ENCODE data around the gene C2CD2L.

C2CD2L gene

GRCh38 chr11:119114351-119114750 is 7.2 kb downstream of the C2CD2L start:
- no peaks in the 10 kb centered on the region for H3K27me3 ChIP-seq (ENCODE audit: control insufficient read depth in 5 of 5, insufficient read depth in 4 of 5, low read length in 5 of 5)
- no peak overlapping the region for H3K4me3 ChIP-seq (ENCODE audit: low read depth in 1 of 5, low read length in 5 of 5)
- no peak overlapping the region for H3K9ac ChIP-seq (ENCODE audit: low read length in 5 of 5)
- H3K27ac ChIP-seq (ENCODE audit: low read depth, low read length), result no peak overlapping the region
- H3K36me3 ChIP-seq (ENCODE audit: control insufficient read depth in 5 of 5, insufficient read depth in 5 of 5, low read length in 5 of 5), result peaks cover 6 to 71% (median 55%) of the 10 kb centered on the region in 5 donors
- peaks cover 2 to 36% (median 11%) of the 10 kb centered on the region in 5 donors for H3K4me1 ChIP-seq (ENCODE audit: control insufficient read depth in 5 of 5, insufficient read depth in 5 of 5, low read length in 5 of 5)
- no peaks in the 10 kb centered on the region for H3K9me3 ChIP-seq (ENCODE audit: control insufficient read depth in 5 of 5, low read length in 5 of 5)

- Histone ChIP-seq H3K27me3 (ENCODE audit: control insufficient read depth in 5 of 5, insufficient read depth in 4 of 5, low read length in 5 of 5) (no peaks in the 10 kb centered on the region), H3K27ac (ENCODE audit: low read depth, low read length) (no peak overlapping the region), H3K4me3 (ENCODE audit: low read depth in 1 of 5, low read length in 5 of 5) (peak overlapping the region in 3 of 5 donors; percentile 17 to 31 (median 22)), H3K9ac (ENCODE audit: low read length in 5 of 5) (peak overlapping the region in 1 of 5 donors; percentile 48), H3K4me1 (ENCODE audit: control insufficient read depth in 5 of 5, insufficient read depth in 5 of 5, low read length in 5 of 5) (peaks cover 1 to 32% (median 11%) of the 10 kb centered on the region in 5 donors), H3K36me3 (ENCODE audit: control insufficient read depth in 5 of 5, insufficient read depth in 5 of 5, low read length in 5 of 5) (peaks cover 6 to 67% (median 51%) of the 10 kb centered on the region in 5 donors), H3K9me3 (ENCODE audit: control insufficient read depth in 5 of 5, low read length in 5 of 5) (no peaks in the 10 kb centered on the region)
Observed at GRCh38 chr11:119115484-119116234, 8.5 kb downstream of the C2CD2L start.

GRCh38 chr11:119116235-119116594 is 9.1 kb downstream of the C2CD2L start:
- no peaks in the 10 kb centered on the region for H3K27me3 ChIP-seq (ENCODE audit: control insufficient read depth in 5 of 5, insufficient read depth in 4 of 5, low read length in 5 of 5)
- no peak overlapping the region for H3K27ac ChIP-seq (ENCODE audit: low read depth, low read length)
- H3K9me3 ChIP-seq (ENCODE audit: control insufficient read depth in 5 of 5, low read length in 5 of 5), result no peaks in the 10 kb centered on the region
- H3K36me3 ChIP-seq (ENCODE audit: control insufficient read depth in 5 of 5, insufficient read depth in 5 of 5, low read length in 5 of 5), result peaks cover 6 to 62% (median 46%) of the 10 kb centered on the region in 5 donors
- H3K4me3 ChIP-seq (ENCODE audit: low read depth in 1 of 5, low read length in 5 of 5), result peak overlapping the region in 1 of 5 donors; percentile 31
- H3K4me1 ChIP-seq (ENCODE audit: control insufficient read depth in 5 of 5, insufficient read depth in 5 of 5, low read length in 5 of 5), result peaks cover 0 to 37% (median 15%) of the 10 kb centered on the region in 5 donors
- H3K9ac ChIP-seq (ENCODE audit: low read length in 5 of 5), result peak overlapping the region in 2 of 5 donors; percentile 19 to 48

GRCh38 chr11:119116601-119117000 is 9.5 kb downstream of the C2CD2L start:
- Histone ChIP-seq H3K27me3 (ENCODE audit: control insufficient read depth in 5 of 5, insufficient read depth in 4 of 5, low read length in 5 of 5) (no peaks in the 10 kb centered on the region), H3K9ac (ENCODE audit: low read length in 5 of 5) (peak overlapping the region in 1 of 5 donors; percentile 19), H3K27ac (ENCODE audit: low read depth, low read length) (no peak overlapping the region), H3K4me1 (ENCODE audit: control insufficient read depth in 5 of 5, insufficient read depth in 5 of 5, low read length in 5 of 5) (peaks cover 0 to 37% (median 15%) of the 10 kb centered on the region in 5 donors), H3K9me3 (ENCODE audit: control insufficient read depth in 5 of 5, low read length in 5 of 5) (no peaks in the 10 kb centered on the region), H3K36me3 (ENCODE audit: control insufficient read depth in 5 of 5, insufficient read depth in 5 of 5, low read length in 5 of 5) (peaks cover 6 to 58% (median 42%) of the 10 kb centered on the region in 5 donors), H3K4me3 (ENCODE audit: low read depth in 1 of 5, low read length in 5 of 5) (peak overlapping the region in 1 of 5 donors; percentile 31)

- Histone ChIP-seq H3K9ac (ENCODE audit: low read length in 5 of 5) (no peak overlapping the region), H3K27me3 (ENCODE audit: control insufficient read depth in 5 of 5, insufficient read depth in 4 of 5, low read length in 5 of 5) (no peaks in the 10 kb centered on the region), H3K36me3 (ENCODE audit: control insufficient read depth in 5 of 5, insufficient read depth in 5 of 5, low read length in 5 of 5) (peaks cover 6 to 52% (median 36%) of the 10 kb centered on the region in 5 donors), H3K27ac (ENCODE audit: low read depth, low read length) (no peak overlapping the region), H3K4me3 (ENCODE audit: low read depth in 1 of 5, low read length in 5 of 5) (no peak overlapping the region), H3K9me3 (ENCODE audit: control insufficient read depth in 5 of 5, low read length in 5 of 5) (no peaks in the 10 kb centered on the region), H3K4me1 (ENCODE audit: control insufficient read depth in 5 of 5, insufficient read depth in 5 of 5, low read length in 5 of 5) (peaks cover 1 to 43% (median 21%) of the 10 kb centered on the region in 5 donors)
Observed at GRCh38 chr11:119117004-119117706, 10.0 kb downstream of the C2CD2L start.

- Histone ChIP-seq H3K36me3 (ENCODE audit: control insufficient read depth in 5 of 5, insufficient read depth in 5 of 5, low read length in 5 of 5) (peaks cover 6 to 42% (median 26%) of the 10 kb centered on the region in 5 donors), H3K4me1 (ENCODE audit: control insufficient read depth in 5 of 5, insufficient read depth in 5 of 5, low read length in 5 of 5) (peaks cover 5 to 50% (median 31%) of the 10 kb centered on the region in 5 donors), H3K9me3 (ENCODE audit: control insufficient read depth in 5 of 5, low read length in 5 of 5) (no peaks in the 10 kb centered on the region), H3K4me3 (ENCODE audit: low read depth in 1 of 5, low read length in 5 of 5) (no peak overlapping the region), H3K27me3 (ENCODE audit: control insufficient read depth in 5 of 5, insufficient read depth in 4 of 5, low read length in 5 of 5) (no peaks in the 10 kb centered on the region), H3K9ac (ENCODE audit: low read length in 5 of 5) (no peak overlapping the region), H3K27ac (ENCODE audit: low read depth, low read length) (no peak overlapping the region)
Observed at GRCh38 chr11:119118227-119118626, 11.1 kb downstream of the C2CD2L start.

- no peak overlapping the region for H3K27ac ChIP-seq (ENCODE audit: low read depth, low read length)
- H3K36me3 ChIP-seq (ENCODE audit: control insufficient read depth in 5 of 5, insufficient read depth in 5 of 5, low read length in 5 of 5), result peaks cover 6 to 37% (median 22%) of the 10 kb centered on the region in 5 donors
- no peak overlapping the region for H3K4me3 ChIP-seq (ENCODE audit: low read depth in 1 of 5, low read length in 5 of 5)
- no peaks in the 10 kb centered on the region for H3K27me3 ChIP-seq (ENCODE audit: control insufficient read depth in 5 of 5, insufficient read depth in 4 of 5, low read length in 5 of 5)
- H3K4me1 ChIP-seq (ENCODE audit: control insufficient read depth in 5 of 5, insufficient read depth in 5 of 5, low read length in 5 of 5), result peaks cover 5 to 47% (median 32%) of the 10 kb centered on the region in 5 donors
- H3K9ac ChIP-seq (ENCODE audit: low read length in 5 of 5), result no peak overlapping the region
- no peaks in the 10 kb centered on the region for H3K9me3 ChIP-seq (ENCODE audit: control insufficient read depth in 5 of 5, low read length in 5 of 5)
Observed at GRCh38 chr11:119118946-119119345, 11.8 kb downstream of the C2CD2L start.

GRCh38 chr11:119120639-119121007 is 13.5 kb downstream of the C2CD2L start:
- Histone ChIP-seq H3K36me3 (ENCODE audit: control insufficient read depth in 5 of 5, insufficient read depth in 5 of 5, low read length in 5 of 5) (peaks cover 3 to 31% (median 22%) of the 10 kb centered on the region in 5 donors), H3K4me3 (ENCODE audit: low read depth in 1 of 5, low read length in 5 of 5) (peak overlapping the region; percentile 73 to 100 (median 81)), H3K27ac (ENCODE audit: low read depth, low read length) (no peak overlapping the region), H3K27me3 (ENCODE audit: control insufficient read depth in 5 of 5, insufficient read depth in 4 of 5, low read length in 5 of 5) (no peaks in the 10 kb centered on the region), H3K4me1 (ENCODE audit: control insufficient read depth in 5 of 5, insufficient read depth in 5 of 5, low read length in 5 of 5) (peaks cover 5 to 33% (median 29%) of the 10 kb centered on the region in 5 donors), H3K9me3 (ENCODE audit: control insufficient read depth in 5 of 5, low read length in 5 of 5) (no peaks in the 10 kb centered on the region), H3K9ac (ENCODE audit: low read length in 5 of 5) (peak overlapping the region in 4 of 5 donors; percentile 60 to 83 (median 75))

- Histone ChIP-seq H3K4me3 (ENCODE audit: low read depth in 1 of 5, low read length in 5 of 5) (peak within 1 kb of the TSS; percentile 82 to 100 (median 92)), H3K9ac (ENCODE audit: low read length in 5 of 5) (peak within 1 kb of the TSS; percentile 83 to 98 (median 94)), H3K27ac (ENCODE audit: low read depth, low read length) (peak within 1 kb of the TSS; percentile 75), H3K4me1 (ENCODE audit: control insufficient read depth in 5 of 5, insufficient read depth in 5 of 5, low read length in 5 of 5) (peaks cover 5 to 32% (median 29%) of the 10 kb centered on the region in 5 donors), H3K9me3 (ENCODE audit: control insufficient read depth in 5 of 5, low read length in 5 of 5) (no peaks in the 10 kb centered on the region), H3K27me3 (ENCODE audit: control insufficient read depth in 5 of 5, insufficient read depth in 4 of 5, low read length in 5 of 5) (no peaks in the 10 kb centered on the region), H3K36me3 (ENCODE audit: control insufficient read depth in 5 of 5, insufficient read depth in 5 of 5, low read length in 5 of 5) (peaks cover 3 to 25% (median 16%) of the 10 kb centered on the region in 5 donors)
Observed at GRCh38 chr11:119121008-119121810, 14.1 kb downstream of the C2CD2L start, which contains the start of gene HINFP. TSS of gene HINFP (plus strand) at chr11:119121580. CDS start at chr11:119126945, 5,365 bp downstream.
